Adrenal gland (tissue), 5 donors: ENCODE measurements around the gene NDP.

ENCODE experiments used
- CTCF ChIP-seq, 6 experiments: fragments of 450-650 bp in 4 of 6; fragments of 200-600 bp in 2 of 6; sonication (generic) in 1 of 6; IDR thresholded peaks; 1 replicate in 5 of 6; 2 replicates in 1 of 6; pipeline versions ENCODE4 v1.5.1 to v1.8.0; 2016 to 2021; ENCODE audit warnings: antibody characterized with exemption in 6 of 6, mild to moderate bottlenecking in 2 of 6, moderate library complexity in 1 of 6
- POLR2A ChIP-seq, 2 donors: fragments of 450-650 bp; IDR thresholded peaks; one replicate each; pipeline ENCODE4 v1.6.1; 2017; ENCODE audit warnings: antibody characterized with exemption in 2 of 2, mild to moderate bottlenecking in 2 of 2, moderate library complexity in 1 of 2
- donor health status: DM: no; HTN: no; CAD: no.

GRCh38 chrX:44022964-44023363, 49.8 kb upstream of the NDP start:
- TF ChIP-seq CTCF (IDR thresholded peaks at IDR 0.05) (no peak), POLR2A (IDR thresholded peaks at IDR 0.05) (no peak)
